Astrocyte (in vitro differentiated cells and primary cell): ENCODE results near the gene TMEM179. TPM values are rescaled to one million over a fixed set of nuclear protein-coding genes. Genes with fewer than 3 reads are reported as not detected.

Source experiments
- DNase-seq: peaks from one replicate; pipeline ENCODE4 v3.0.0-alpha.2; 2010; ENCODE audit warnings: low read depth
- FAIRE-seq: peaks from 2 replicates; lab custom pipeline; 2011; peaks lifted over from hg19 to GRCh38; lab: Jason Lieb, UNC
- H2AFZ ChIP-seq: 2 replicates; pipeline ENCODE4 v1.6.0; 2012; ENCODE audit warnings: low read depth, low read length, inconsistent platforms
- H3K27ac ChIP-seq: 2 replicates; pipeline ENCODE4 v1.5.1; 2011; ENCODE audit warnings: low read depth, low read length, inconsistent platforms
- H3K27me3 ChIP-seq: 2 replicates; pipeline ENCODE4 v1.6.0; 2011; ENCODE audit warnings: low read length, inconsistent platforms; ENCODE audit not compliant: insufficient read depth
- H3K36me3 ChIP-seq: 2 replicates; pipeline ENCODE4 v1.5.1; 2011; ENCODE audit warnings: low read length, inconsistent platforms; ENCODE audit not compliant: insufficient read depth
- H3K4me1 ChIP-seq: 2 replicates; pipeline ENCODE4 v1.5.1; 2011; ENCODE audit warnings: low read length, inconsistent platforms; ENCODE audit not compliant: insufficient read depth
- H3K4me2 ChIP-seq: 2 replicates; pipeline ENCODE4 v1.6.0; 2012; ENCODE audit warnings: low read length, inconsistent platforms
- H3K4me3 ChIP-seq: 2 replicates; pipeline ENCODE4 v1.5.1; 2011; ENCODE audit warnings: low read depth, mild to moderate bottlenecking, low read length, inconsistent platforms; ENCODE audit not compliant: insufficient read depth
- H3K79me2 ChIP-seq: 2 replicates; pipeline ENCODE4 v1.6.0; 2012; ENCODE audit warnings: mild to moderate bottlenecking, low read length, inconsistent platforms; ENCODE audit not compliant: insufficient read depth
- H3K9ac ChIP-seq: 2 replicates; pipeline ENCODE4 v1.6.0; 2012; ENCODE audit warnings: mild to moderate bottlenecking, low read length, inconsistent platforms
- H3K9me3 ChIP-seq: 2 replicates; pipeline ENCODE4 v1.5.1; 2012; ENCODE audit warnings: low read depth, mild to moderate bottlenecking, low read length, inconsistent platforms; ENCODE audit not compliant: insufficient read depth
- H4K20me1 ChIP-seq: 2 replicates; pipeline ENCODE4 v1.6.0; 2012; ENCODE audit warnings: low read length, inconsistent platforms; ENCODE audit not compliant: insufficient read depth
- H3K27ac Mint-ChIP-seq: one replicate; pipeline ENCODE4 v1.8.0; 2021; ENCODE audit warnings: mild to moderate bottlenecking, mixed read lengths; ENCODE audit not compliant: unreplicated experiment
- H3K27me3 Mint-ChIP-seq: one replicate; pipeline ENCODE4 v1.8.0; 2021; ENCODE audit warnings: low read depth, mixed read lengths; ENCODE audit not compliant: unreplicated experiment
- H3K36me3 Mint-ChIP-seq: one replicate; pipeline ENCODE4 v1.8.0; 2021; ENCODE audit warnings: low read depth, mixed read lengths; ENCODE audit not compliant: unreplicated experiment
- H3K4me1 Mint-ChIP-seq: one replicate; pipeline ENCODE4 v1.8.0; 2021; ENCODE audit warnings: low read depth, mixed read lengths; ENCODE audit not compliant: unreplicated experiment
- H3K4me3 Mint-ChIP-seq: one replicate; pipeline ENCODE4 v1.8.0; 2021; ENCODE audit warnings: mild to moderate bottlenecking, moderate library complexity, mixed read lengths; ENCODE audit not compliant: unreplicated experiment
- H3K9me3 Mint-ChIP-seq: one replicate; pipeline ENCODE4 v1.8.0; 2021; ENCODE audit warnings: mild to moderate bottlenecking, mixed read lengths; ENCODE audit not compliant: unreplicated experiment
- CTCF ChIP-seq: IDR thresholded peaks from 2 replicates; pipeline ENCODE4 v1.5.1; 2011; ENCODE audit warnings: low read depth, mild to moderate bottlenecking, inconsistent platforms, low read length, moderate library complexity; ENCODE audit not compliant: insufficient read depth
- EZH2 ChIP-seq: IDR thresholded peaks from 2 replicates; pipeline ENCODE4 v1.6.1; 2012; ENCODE audit warnings: mild to moderate bottlenecking, low read length, inconsistent platforms; ENCODE audit not compliant: insufficient read depth
- total RNA-seq: library from RNA; stranded (reverse); gene quantifications from 2 replicates; pipeline ENCODE4 v1.2.1, GENCODE V29; 2021

Gene TMEM179
- total RNA-seq, 1 donor from 2014 or later: 0.82 TPM

DNA sequence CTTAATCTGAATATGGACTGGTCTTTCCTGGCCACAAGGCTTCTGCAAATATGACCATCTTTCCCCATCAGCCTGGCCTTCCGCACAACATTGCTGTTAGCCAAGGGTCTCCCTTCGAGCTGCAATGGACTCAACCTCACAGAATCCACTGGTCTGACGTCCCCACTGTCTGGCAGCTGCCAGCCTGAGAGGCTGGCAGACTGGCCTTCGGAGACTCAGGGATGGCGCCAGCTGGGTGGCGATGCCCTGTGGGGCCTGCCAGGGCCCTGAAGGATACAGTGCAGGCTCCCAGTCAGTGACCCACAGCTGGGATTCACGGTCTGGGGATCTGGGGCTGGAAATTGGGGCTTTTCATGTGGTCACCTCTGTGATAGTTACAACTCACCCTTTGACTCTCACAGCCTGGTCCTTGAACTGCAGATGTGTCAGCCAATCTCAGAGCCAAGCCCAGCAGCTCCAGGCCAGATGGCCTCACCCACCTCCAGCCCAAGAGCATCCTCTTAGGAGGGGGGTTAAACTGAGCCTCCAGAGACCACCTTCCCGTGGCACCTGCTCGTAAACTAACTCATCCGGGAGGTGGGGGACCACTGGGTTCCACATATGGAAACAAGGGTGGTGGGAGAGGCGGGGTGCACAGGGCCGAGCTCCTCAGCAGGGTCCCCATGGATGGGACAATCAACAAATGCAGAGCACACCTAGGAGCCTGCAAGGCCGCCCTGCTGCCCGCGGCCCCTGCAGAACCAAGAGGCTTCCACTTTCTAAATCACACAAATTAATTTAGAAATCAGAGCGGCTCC lies 46.1 kb downstream of the TMEM179 start:
- no peak overlapping the region for H3K4me2 ChIP-seq
- Mint-ChIP-seq H3K4me1 (no peaks in the 10 kb centered on the region), H3K9me3 (no peaks in the 10 kb centered on the region), H3K4me3 (no peak overlapping the region), H3K27ac (no peak overlapping the region), H3K36me3 (no peaks in the 10 kb centered on the region), H3K27me3 (peaks cover 40% of the 10 kb centered on the region)
- H3K27me3 ChIP-seq: no peaks in the 10 kb centered on the region
- no peaks in the 10 kb centered on the region for H3K4me1 ChIP-seq
- no peaks in the 10 kb centered on the region for H3K9me3 ChIP-seq
- no peak overlapping the region for H3K27ac ChIP-seq
- no peaks in the 10 kb centered on the region for H3K79me2 ChIP-seq
- FAIRE-seq (no peak), DNase-seq (no peak)
- no peak for TF ChIP-seq CTCF
- no peak for TF ChIP-seq EZH2
- H3K9ac ChIP-seq: no peak overlapping the region
- H3K36me3 ChIP-seq: no peaks in the 10 kb centered on the region
- no peaks in the 10 kb centered on the region for H4K20me1 ChIP-seq
- H2AFZ ChIP-seq: no peak overlapping the region
- H3K4me3 ChIP-seq: no peak overlapping the region

DNA sequence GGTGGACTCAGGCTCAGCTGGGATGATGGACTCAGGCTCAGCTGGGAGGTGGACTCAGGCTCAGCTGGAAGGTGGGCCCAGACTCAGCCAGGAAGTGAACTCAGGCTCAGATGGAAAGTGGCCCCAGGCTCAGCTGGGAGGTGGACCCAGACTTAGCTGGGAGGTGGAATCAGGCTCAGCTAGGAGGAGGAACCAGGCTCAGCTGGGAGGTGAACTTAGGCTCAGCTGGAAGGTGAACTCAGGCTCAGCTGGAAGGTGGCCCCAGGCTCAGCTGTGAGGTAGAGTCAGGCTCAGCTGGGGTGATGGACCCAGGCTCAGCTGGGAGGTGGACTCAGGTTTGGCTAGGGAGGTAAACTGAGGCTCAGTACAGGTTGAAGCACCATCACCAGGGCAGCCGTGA lies 46.8 kb downstream of the TMEM179 start:
- Histone ChIP-seq H4K20me1 (no peaks in the 10 kb centered on the region), H3K27me3 (no peaks in the 10 kb centered on the region), H3K79me2 (no peaks in the 10 kb centered on the region), H3K4me2 (no peak overlapping the region), H2AFZ (no peak overlapping the region), H3K36me3 (no peaks in the 10 kb centered on the region), H3K4me1 (no peaks in the 10 kb centered on the region), H3K9me3 (no peaks in the 10 kb centered on the region), H3K27ac (no peak overlapping the region), H3K4me3 (no peak overlapping the region), H3K9ac (no peak overlapping the region)
- DNase-seq (no peak), FAIRE-seq (no peak)
- TF ChIP-seq EZH2: no peak
- no peak for TF ChIP-seq CTCF
- Mint-ChIP-seq H3K9me3 (no peaks in the 10 kb centered on the region), H3K27me3 (peaks cover 45% of the 10 kb centered on the region), H3K36me3 (no peaks in the 10 kb centered on the region), H3K4me1 (no peaks in the 10 kb centered on the region), H3K27ac (no peak overlapping the region), H3K4me3 (no peak overlapping the region)

- no peaks in the 10 kb centered on the region for H3K4me1 ChIP-seq
These were observed 47.5 kb downstream of the TMEM179 start for GRCh38 chr14:104557086-104557485.

More at GRCh38 chr14:104557086-104557485, 47.5 kb downstream of the TMEM179 start:
- Histone ChIP-seq H3K79me2 (no peaks in the 10 kb centered on the region), H3K36me3 (no peaks in the 10 kb centered on the region), H2AFZ (no peak overlapping the region), H3K27me3 (no peaks in the 10 kb centered on the region), H3K9me3 (no peaks in the 10 kb centered on the region), H3K4me3 (no peak overlapping the region), H4K20me1 (no peaks in the 10 kb centered on the region), H3K4me2 (no peak overlapping the region), H3K9ac (no peak overlapping the region), H3K27ac (no peak overlapping the region)
- Mint-ChIP-seq H3K4me3 (no peak overlapping the region), H3K9me3 (no peaks in the 10 kb centered on the region), H3K4me1 (no peaks in the 10 kb centered on the region), H3K27me3 (peaks cover 43% of the 10 kb centered on the region), H3K36me3 (no peaks in the 10 kb centered on the region), H3K27ac (no peak overlapping the region)
- no peak for DNase-seq
- FAIRE-seq: no peak
- TF ChIP-seq EZH2: no peak
- TF ChIP-seq CTCF: no peak
